GM10248 (cell line): Measurements from ENCODE around the gene LMO2.

Experiments used
- CTCF ChIA-PET: fragments of 300-600 bp; sonication (Branson Sonifier 250); formaldehyde crosslinking; extraction: SDS; loops from one replicate; lab custom pipeline; 2021; ENCODE audit warnings: antibody characterized with exemption; lab: Yijun Ruan, JAX
- POLR2A ChIA-PET: fragments of 350-650 bp; sonication (Branson Sonifier 250); formaldehyde crosslinking; extraction: SDS; loops from one replicate; lab custom pipeline; 2020; ENCODE audit warnings: antibody characterized with exemption; lab: Yijun Ruan, JAX
- DNase-seq: peaks from one replicate; pipeline ENCODE4 v3.0.0; 2012; ENCODE audit errors: extremely low spot score
- TF ChIP-seq, protein P1 (sequence below): IDR thresholded peaks from 2 replicates; pipeline ENCODE4 v1.5.1; 2012; ENCODE audit warnings: mild to moderate bottlenecking, low read depth; ENCODE audit errors: extremely low read depth, missing control alignments, control extremely low read depth

Gene LMO2

DNA sequence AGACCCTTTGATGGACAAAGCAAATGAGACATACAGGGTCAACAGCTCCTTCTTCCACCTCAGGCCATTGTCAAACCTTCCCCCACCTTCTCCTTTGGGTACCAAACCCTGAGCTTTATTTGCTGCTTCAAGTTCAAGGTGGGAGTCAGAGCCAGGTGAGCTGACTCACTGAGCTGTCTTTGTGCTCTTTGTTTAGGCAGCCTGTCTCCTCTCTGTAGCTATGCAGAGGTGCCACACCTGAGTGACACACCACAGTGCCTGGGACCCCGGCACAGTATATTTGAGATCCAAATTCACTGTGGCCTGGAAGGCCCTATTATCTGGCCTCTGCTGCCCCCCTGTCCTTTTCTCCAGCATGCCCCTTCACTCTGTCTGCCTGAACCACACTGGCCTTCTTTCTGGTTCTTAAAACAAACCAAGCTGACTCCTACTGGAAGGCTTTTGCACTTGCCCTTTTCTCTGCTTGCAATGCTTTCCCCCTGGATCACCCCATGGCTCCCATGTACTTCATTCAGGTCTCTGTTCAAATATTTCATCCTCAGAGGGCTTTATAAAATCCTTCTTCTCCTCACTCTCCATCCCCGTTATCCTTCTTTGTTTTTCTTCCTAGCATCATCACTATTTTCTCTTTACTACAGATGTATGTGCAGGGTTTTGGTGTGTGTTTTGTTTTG, 16.1 kb downstream of the LMO2 start:
- CTCF ChIA-PET: interaction anchor here (0.7 to 2.7 kb wide), 6 partner anchors 8 to 95 kb away, joined by 3 to 12 read pairs (median 4); no protein-coding TSS in a partner anchor
- POLR2A ChIA-PET: no interaction called here
- TF ChIP-seq, protein P1, sequence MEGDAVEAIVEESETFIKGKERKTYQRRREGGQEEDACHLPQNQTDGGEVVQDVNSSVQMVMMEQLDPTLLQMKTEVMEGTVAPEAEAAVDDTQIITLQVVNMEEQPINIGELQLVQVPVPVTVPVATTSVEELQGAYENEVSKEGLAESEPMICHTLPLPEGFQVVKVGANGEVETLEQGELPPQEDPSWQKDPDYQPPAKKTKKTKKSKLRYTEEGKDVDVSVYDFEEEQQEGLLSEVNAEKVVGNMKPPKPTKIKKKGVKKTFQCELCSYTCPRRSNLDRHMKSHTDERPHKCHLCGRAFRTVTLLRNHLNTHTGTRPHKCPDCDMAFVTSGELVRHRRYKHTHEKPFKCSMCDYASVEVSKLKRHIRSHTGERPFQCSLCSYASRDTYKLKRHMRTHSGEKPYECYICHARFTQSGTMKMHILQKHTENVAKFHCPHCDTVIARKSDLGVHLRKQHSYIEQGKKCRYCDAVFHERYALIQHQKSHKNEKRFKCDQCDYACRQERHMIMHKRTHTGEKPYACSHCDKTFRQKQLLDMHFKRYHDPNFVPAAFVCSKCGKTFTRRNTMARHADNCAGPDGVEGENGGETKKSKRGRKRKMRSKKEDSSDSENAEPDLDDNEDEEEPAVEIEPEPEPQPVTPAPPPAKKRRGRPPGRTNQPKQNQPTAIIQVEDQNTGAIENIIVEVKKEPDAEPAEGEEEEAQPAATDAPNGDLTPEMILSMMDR: no peak
- DNase-seq: no peak

- CTCF ChIA-PET: interaction anchor here (0.7 to 2.7 kb wide), 9 partner anchors 9 to 132 kb away, joined by 3 to 12 read pairs (median 4); no protein-coding TSS in a partner anchor
- no peak for DNase-seq
- TF ChIP-seq, protein P1: no peak
- POLR2A ChIA-PET: no interaction called here
These were observed 16.9 kb downstream of the LMO2 start for GRCh38 chr11:33874910-33875490.

- CTCF ChIA-PET: interaction anchor here (1.1 to 2.7 kb wide), 8 partner anchors 9 to 132 kb away, joined by 3 to 12 read pairs (median 4); no protein-coding TSS in a partner anchor
- TF ChIP-seq, protein P1: no peak
- POLR2A ChIA-PET: no interaction called here
- DNase-seq: no peak
These were observed 17.4 kb downstream of the LMO2 start for GRCh38 chr11:33874433-33874832.

DNA sequence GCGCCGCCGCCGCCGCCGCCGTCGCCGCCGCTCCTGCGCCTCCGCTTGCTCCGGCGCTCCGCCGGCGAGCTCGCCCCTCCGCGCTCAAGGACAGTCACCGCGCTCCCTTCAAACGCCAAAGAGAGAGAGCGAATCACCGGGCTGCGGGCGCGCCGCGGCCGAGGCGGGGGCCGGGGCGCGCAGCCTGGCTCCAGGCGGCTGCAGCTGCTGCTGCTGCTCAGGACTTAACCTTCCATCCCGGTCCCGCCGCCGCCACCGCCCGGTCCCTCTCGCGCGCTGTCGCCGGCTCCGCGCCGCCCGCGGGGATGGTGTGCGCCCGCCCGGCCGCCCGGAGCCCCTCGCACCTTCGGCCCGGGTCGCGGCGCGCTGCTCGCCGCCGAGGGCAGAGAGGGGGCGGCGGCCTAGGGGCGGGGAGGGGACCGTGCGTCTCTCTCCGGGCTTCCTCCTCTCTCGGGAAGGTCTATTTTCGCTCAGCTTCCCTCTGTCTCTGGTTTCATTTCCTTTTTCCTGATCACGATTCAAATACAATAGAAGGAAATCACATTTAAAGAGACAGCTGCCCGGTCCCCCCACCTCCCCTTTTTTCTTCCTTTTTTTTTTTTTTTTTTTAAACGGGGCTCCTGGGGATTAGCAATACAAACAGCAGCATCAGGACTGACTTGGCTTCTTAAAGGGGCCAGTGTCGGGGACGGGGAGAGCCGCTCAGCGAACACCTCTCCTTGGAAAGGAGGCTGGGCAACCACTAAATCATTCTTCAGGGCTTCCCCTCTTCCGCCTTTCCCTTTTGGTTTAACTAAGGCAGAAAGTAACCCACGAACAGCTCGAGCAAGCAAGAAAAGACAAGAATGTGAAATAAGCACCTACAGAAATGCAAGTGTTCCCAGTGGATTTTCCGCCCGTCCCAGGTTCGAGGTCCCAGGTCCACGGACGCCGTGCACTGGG, 22.1 kb downstream of the LMO2 start:
- ChIA-PET POLR2A (interaction anchor here (0.7 kb wide), 2 partner anchors 313 to 1094 kb away, joined by 5 read pairs; no protein-coding TSS in a partner anchor), CTCF (interaction anchor here (0.8 to 7.2 kb wide), 5 partner anchors 10 to 99 kb away, joined by 3 to 56 read pairs (median 4); partner anchors contain the start of gene LMO2)
- peak; percentile 56 for DNase-seq
- TF ChIP-seq, protein P1: no peak

DNA sequence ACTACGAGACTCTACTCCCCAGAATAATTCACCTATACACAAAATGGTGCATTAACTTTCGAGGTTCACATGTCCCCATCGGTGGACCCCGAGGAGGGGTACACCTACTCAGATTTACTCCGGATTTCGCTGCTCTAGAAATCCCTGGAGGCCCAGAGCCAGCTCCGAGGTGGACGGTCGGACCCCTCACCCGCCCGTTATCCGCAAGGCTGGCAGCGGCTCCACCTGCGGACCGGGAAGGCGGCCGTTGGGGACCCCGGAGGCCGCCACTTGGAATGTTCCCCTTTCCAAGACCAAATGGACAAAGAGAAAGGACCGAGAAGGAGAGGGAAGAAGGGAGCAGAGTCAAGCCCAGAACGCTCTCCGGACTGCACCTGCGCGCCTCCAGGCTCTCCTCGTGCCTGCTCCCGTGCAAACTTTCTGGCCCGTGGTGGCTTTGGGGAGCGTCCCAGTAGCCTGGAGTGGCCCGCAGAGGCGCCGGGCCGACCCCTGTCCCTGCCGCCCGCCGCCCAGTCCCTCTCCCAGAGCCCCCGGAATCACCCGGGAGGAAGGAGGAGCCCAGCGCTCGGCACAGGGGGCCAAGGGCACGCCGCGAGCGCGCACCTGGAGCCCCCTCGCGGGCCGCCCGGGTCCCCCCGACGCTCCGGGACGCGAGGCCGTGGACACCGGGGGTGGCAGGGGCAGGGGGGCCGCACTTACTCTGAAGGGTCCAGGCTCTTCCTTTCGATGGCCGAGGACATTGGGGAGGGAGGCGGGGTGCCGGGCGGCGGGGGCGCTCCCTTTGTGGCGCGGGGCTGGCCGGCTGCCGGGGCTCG, 23.0 kb downstream of the LMO2 start:
- CTCF ChIA-PET: interaction anchor here (0.8 to 7.2 kb wide), 12 partner anchors 11 to 489 kb away, joined by 3 to 56 read pairs (median 4); partner anchors contain the start of genes ABTB2 and LMO2
- DNase-seq: no peak
- TF ChIP-seq, protein P1: no peak
- POLR2A ChIA-PET: interaction anchor here (0.6 kb wide), 1 partner anchor 25 kb away, joined by 3 read pairs; no protein-coding TSS in a partner anchor
